ENCODE measurements around the gene FBXL17. TPM values are rescaled to one million over a fixed set of nuclear protein-coding genes. Genes with fewer than 3 reads are reported as not detected.

The FBXL17 gene
- polyA plus RNA-seq, 1 donor: 19.8 TPM

DNA sequence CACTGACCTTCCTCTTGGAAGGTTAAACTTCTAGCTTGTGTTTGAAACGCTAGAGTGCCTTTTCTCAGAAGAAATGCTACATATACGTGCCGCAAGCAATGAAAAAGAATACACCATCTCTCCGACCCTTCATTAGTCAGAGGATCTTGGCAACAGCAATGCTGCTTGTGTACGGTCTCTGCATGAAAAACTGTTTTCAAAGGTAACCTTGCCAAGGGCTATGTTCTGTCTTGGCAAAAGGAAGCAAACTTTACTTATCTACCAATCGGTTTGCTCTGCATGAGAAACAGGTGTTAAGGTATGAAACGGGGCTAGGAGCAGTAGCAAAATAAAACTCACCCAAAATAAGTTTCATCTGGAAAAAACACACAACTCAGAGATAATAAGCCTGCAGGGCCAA, 297.8 kb downstream of the FBXL17 start:
- DNase-seq: no peak

DNA sequence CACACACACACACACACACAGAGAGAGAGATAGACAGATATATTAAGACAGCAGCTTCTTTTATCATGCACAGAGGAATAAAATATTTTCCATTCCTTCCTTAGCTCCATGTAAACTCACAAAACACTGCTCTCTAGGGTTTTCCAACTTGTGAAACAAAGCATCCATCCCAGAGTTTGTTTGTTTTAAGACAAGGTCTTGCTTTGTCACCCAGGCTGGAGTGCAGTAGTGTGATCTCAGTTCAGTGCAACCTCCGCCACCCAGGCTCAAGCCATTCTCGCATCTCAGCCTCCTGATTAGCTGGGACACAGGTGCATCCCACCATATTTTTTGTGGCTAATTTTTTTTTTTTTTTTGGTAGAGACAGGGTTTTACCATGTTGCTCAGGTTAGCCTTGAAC, 298.7 kb downstream of the FBXL17 start:
- no peak for DNase-seq

DNA sequence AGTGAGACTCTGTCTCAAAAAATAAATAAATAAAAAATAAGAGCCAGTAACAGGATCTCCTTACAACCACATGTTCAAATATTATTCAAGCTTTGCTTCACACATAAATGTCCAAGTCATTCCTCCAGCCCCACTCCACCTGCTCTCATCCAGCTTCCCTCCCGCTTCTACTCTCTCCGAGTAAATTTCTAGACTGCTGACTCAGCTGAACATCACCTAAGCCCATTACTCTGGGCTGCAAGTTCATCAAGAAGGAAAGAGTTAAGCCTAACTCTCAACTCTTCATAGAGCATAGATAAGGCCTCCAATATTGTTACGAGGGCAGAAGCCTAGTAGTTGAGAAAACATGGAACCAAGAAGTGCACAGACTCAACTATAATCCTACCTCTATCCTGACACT, 300.2 kb downstream of the FBXL17 start:
- no peak for DNase-seq

DNA sequence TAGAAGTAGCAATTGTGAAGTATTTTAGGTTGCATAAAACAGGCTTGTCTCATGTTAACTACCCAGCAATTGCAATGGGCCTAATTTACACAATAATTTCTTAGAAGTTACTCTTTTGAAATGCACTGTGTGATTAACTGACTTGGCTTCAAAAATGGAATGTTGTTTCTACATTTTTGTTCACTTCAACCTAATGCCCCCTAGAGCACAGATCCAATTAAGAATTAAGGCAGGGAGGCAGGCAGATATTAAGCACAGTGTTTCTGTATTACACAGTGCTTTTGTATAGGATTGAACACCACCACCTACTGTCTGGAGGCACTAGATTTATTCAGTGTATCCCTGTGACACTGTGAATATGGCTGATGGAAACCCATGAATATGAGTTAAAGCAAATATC, 302.1 kb downstream of the FBXL17 start:
- DNase-seq: no peak

DNA sequence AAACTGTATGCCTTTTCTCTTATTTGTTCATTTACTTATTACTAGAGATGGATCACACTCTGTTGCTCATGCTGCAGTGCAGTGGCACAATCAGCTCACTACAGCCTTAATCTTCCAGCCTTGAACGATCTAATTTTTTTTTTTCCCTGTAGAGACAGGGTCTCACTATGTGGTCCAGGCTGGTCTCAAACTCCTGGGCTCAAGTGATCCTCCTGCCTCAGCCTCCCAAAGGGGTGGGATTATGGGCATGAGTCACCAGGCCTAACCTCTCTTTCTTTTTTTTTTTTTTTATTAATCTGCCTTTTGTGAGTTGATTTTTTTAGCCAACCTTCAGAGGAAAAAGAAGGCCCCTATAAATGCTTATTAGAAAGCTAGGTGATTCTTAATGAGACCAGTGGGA, 303.0 kb downstream of the FBXL17 start:
- no peak for DNase-seq

DNA sequence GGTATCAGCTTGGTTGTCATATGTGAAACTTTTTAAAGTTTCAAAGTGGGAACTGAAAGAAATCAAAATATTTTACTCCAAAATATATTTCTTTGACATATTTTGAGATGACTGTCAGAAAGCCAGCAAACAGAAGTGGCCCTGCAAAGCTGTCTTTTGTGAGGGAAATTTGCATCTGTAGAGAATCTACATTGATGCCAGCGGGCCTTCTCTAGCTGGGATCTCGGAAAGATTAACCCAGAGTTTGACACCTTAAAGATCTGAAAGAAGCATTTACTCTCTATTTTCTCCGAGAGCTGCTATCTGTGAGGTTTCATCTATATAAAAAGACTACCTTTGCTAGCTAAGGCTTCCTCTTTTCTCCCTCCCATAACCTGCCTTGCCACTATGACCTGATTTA, 303.6 kb downstream of the FBXL17 start:
- DNase-seq: no peak

DNA sequence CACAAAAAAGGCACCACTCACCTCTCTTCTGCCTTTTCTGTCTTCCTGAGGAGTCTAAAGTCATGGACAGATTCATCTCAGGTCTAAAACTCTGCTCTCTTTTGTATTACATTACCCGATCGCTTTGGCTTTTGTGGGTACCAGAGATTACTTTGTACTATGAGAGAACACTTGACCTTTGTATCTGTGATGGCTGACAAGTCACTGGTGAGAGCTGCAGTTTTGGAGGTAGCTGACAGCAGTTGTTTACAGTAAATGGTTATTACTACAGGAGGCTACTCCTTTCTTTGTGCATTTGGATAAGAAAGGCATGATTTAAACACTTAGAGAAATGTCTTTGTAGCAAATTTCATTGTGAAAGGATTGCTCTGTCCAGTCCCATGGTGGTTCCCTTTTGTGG, 307.3 kb downstream of the FBXL17 start:
- DNase-seq: no peak

DNA sequence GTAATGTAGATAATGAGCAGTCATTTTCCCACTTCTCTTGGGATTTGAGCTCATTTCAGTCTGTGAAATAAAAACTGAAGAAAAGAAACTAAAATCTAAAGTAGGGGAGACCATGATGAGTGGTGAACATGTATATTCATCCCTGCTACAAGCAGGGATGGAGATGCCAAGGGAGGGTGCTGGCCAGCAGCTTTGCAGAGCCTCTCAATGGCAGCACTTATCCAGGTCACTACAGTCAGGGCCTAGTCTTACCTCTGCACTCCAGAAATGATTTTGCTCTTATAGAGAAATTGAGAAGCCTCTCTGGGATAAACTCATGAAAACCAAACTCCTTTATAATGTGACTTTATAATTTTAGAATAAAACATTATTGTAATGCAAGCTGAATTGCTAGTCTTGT, 317.6 kb downstream of the FBXL17 start:
- DNase-seq: no peak

DNA sequence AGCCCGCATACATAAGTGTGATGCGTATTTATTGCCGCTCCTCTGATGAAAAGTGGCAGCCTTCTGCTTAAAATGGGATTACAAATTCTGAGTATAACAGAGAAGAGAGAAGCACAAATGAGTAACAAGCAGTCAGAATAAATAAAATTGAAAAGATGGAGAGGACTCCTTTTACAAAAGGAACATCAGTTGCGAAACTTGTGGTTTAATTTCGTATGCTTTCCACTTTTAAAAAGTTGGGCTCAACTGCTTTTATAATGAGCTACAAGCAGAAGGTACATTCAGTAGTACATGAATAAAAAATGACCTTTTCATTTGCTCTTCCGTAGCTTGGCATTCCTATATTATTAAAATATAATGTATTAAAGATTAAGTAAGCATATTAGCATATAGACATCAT, 320.0 kb downstream of the FBXL17 start:
- no peak for DNase-seq

DNA sequence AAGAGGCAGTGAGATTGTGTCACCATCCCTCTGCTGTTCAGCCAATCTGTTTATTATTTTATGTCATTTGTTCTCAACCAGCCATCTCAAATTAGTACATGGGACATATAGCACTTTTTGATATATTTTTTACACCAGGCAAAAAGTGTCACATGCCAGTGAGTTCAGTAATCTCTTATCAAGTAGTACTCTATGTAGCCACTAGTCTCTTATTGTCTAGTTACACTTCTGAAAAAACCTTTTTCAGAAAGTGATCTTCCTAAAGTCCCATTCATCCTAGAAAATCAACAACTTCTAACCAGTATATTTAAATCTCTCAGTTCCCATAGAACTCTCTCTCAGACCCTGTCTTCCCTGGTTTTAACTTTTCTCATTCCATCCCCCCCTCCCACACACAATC, 321.6 kb downstream of the FBXL17 start:
- DNase-seq: no peak

DNA sequence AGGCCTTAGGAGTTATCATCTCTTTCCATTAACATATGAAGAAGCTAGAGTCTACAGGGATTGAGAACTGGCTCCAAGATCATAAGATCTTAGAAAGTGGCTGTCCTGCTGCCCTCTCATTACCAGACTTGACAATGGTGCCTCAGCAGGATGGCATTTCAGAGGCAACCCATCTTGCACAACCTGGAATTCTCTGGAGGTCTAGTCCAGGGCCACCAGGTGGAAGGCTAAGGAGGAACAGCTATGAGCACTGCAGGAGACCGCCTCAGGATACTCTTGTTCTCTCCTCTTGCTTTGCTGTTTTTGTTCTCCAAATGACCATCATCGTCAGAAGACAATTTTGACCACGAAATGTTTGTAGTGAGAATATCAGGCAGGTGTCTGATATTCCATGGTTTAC, 322.6 kb downstream of the FBXL17 start:
- DNase-seq: no peak

DNA sequence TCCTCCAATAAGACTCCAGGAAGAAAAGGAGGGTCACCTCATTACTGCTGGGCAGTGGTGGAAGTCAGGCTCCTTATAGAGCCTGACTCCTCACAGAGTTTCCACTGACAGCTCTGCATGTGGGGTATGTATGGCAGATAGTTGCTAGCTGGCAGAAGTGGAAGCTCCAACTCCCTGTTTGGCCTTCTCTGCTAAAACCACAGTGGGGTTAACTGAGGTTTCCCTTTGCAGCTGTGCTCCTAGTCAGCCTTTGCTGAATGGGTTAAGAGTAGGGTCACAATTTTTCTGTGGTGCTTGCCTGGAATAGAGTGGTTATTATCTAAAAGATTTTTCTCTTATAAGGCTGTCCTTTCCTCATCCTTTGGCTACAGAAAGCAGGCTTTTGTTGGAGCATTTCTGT, 327.5 kb downstream of the FBXL17 start:
- no peak for DNase-seq

DNA sequence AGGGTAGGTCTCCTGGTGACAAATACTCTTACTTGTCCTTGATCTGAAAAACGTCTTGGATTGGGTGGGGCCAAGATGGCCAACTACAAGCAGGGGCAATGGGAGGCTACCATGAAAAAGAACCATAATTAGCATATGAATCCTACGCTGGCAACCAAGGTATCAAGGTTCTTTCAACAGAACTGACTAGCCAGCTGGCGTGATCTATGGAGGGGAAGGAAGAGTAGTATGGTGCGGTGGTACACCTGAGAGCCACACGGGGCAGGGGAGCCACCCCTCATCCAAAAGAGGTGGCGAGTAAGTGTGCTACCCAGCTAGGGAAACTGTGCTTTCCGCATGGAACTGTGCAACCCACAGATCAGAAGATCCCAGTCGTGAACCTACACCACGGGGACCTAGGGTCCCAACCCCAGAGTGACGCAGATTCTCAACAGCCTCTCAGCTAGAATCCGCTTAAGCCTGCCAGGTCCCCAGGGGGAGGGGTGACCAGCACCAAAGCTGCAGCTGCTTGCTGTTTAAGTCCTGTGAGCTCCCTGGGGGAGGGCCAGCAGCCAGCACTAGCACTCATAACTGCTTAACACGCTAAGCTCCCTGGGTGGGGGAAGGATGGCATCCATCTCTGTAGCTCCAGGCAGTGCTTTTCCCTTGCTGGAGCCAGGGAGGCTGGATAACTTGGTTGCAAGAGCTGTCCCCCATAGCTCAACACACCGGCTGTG, 334.8 kb downstream of the FBXL17 start:
- no peak for DNase-seq

DNA sequence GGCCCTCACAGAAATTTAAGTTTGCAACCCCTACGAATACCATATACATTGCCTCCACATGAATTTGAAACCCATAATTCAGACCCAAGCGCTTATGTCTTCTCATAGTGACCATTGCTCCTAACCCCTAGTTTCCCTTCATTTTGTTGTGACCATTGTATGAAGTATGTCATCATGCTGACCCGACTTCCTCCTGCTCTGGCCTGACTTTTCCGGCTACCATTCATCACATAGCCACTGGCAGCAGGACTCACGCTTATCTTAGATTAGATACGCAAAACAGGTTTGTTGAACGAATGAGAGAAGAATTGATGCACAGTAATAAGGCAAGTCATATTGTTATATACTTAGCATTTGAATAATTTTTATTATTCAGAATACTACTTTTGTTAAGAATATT, 345.4 kb downstream of the FBXL17 start:
- no peak for DNase-seq

DNA sequence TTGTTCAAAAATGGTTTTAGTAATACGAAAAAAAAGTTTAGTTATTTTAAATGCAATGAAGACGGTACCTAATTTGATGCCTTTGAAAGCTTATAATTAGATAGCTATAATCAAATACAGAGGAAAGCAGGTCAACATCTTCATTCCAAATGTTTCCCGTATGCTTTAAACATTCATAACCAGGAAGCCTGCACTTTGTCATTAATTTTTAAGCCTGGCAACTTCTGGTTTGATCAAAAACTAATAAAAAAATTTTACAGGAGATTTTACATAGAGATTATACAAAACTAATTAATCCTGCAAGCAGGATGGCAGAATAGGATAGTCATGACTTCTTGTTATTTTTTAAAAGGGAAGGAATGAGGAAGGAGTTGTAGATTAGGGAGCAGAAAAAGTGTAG, 353.0 kb downstream of the FBXL17 start:
- DNase-seq: no peak

DNA sequence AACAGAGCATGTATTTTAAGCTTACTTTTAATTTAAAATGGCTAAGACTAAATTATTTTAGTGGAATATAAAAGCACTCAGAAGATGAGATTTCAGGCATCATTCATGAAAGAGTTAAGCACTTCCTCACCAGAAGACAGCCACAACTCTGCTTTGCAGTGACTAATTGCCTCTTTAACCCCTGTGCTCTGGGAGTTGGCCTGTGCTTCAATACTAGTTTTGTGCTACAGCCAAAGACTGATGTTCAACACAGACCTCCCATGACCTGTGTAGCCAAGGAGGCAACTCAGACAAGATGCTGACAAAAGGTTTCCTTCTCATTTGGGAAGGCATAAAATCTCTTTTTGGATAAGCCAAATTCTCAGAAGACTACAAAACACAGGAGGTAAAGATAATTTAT, 353.5 kb downstream of the FBXL17 start:
- DNase-seq: no peak

DNA sequence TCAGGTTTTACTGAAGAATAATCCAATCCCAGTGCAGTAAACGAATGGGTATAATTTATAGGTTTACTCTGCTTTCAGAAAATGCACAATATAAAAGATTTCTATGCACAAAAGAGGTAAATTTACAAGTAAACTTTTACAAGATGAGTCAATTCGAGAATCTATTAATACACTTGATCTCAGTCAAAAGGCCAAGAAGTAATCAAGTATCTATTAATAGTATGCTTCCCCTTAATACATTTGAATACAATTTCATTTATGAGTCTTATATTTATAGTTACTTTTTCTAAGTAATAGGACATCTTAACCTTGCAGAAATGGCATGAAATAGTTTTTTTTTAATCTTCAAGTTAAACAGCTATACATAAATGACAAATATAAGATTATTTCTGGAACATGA, 355.9 kb downstream of the FBXL17 start:
- DNase-seq: no peak

DNA sequence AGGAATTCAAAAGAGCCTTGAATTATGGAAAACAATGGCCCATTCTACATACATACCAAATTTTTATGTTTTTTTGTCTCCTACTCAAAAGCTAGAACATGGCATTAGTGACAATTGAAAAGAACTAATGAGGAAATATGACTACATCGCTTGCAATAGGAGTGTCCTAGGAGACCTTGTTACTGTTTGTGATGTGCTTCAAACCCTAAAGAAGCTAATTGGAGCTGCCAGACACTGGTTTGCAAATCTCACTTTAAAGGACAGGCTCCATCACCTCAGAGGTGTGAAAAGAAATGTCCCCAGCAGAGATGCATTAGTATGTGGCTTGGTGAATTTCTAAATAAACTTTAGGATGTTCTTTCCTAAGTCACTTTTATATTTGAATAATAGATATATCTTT, 356.9 kb downstream of the FBXL17 start:
- DNase-seq: no peak

DNA sequence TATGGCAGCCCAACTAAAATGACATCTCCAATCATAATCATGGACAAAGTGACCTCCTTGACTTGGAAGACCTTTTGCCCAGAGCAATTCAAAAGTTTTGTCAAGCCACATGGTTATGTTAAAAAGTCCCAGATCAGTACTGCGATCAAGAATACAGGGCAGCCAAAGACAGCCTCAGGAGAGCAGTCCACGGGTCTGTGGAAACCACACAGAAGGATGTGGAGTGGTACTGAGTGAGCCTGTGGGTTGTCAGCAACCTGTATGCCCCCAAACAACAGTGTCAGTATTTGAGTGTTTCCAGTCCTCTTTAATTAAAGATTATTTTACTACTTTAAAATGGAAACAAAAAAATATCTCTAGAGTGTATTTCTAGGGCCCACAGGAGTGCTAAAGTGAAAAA, 365.8 kb downstream of the FBXL17 start:
- DNase-seq: no peak

DNA sequence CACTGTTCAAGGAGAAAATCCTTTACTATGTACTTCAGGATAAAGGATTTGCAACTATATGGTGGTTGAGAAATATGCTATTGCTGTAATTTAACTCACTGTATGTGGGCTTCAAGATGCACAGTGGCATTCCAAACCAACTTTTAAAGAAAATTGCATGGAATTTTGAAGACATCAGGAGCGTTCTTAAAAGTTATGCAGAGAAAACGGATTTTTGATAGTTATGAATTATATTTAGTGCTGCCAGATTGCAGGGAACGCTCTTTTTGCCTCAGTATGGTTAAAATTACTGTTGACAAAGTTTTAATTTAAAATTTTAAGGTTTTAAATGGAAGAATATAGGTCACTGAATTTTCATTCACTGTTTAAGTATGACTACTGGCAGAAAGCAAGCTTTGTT, 375.1 kb downstream of the FBXL17 start:
- DNase-seq: no peak

DNA sequence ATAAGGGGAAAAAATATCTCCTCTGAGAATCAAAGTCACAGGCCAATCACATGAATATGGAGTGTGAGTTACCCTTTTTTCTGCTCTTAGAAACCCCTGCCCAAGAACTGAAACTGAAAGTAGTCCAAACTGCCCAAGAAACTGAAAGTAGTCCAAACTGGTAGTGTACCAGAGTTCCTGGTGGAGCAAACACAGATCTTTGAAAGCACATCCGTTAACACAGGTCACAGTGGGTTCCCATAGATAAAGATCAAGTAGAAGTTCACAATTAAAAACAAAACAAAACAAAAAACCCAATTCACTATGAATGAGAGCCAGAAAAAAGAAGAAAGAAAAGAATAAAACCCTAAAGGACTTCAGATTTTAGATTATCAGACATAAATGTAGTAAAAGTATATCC, 378.7 kb downstream of the FBXL17 start:
- DNase-seq: no peak

DNA sequence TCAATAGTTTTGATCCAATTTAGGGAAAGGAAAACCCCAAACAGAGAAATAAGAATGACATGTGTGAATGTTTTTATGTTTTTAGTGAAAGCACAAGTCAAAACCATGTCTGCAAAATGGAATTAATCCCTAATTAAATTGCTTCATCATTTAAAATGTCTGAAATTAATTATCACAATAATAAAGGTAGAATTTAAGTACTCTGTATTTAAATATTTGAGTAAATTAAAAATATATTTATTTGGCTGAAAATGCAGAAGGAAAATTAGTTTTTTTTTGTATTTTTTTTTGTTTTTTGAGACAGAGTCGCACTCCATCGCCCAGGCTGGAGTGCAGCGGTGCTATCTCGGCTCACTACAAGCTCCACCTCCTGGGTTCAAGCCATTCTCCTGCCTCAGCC, 380.7 kb downstream of the FBXL17 start:
- no peak for DNase-seq

DNA sequence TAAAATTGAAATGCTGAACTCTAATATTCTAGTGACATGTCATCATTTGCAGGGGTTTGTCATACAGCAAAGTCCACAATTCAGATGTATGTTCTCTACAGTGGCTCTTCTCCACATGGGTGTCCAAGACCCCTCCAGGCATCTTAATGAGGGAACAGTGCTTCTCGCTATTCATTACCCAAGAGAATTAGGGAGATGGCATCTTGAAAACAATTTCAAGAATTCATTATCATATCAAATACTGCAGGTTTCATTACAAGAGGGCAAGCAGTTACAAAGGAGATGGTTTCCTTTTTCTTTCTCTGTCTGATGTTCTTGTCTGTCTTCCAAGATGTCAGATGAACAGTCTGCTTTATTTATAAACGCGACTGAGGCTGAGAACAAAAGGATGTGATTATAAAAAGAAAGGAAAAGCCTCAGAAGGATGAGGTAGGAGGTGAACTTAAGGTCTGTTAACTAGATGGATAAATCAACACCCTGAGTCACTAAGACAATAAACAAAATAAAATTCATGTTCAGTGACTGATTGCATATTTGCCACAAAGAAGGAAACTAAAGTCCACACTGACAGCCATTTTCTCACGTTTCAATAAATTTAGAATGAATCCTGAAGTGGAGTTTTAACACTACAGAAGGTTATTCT, 384.4 kb downstream of the FBXL17 start:
- no peak for DNase-seq

DNA sequence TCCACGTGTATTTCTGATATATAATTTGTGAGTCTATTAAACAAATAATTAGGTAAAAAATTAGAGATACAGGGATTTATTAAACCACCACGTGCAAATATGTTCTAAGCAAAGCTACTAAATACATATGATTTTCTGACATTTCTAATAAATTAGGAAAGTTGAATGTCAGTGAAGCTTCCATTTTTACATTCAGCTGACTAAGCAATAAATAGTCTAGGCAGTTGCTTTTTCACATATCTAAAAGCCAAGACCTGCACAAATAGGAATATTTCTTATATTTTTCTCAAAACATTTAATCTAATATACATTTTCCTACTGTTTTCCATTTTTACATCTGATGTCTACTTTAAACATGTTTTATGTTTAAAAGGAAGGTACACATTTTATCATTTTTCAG, 388.6 kb downstream of the FBXL17 start:
- no peak for DNase-seq

Measured in hindlimb muscle (tissue), 1 donor.